Liver (tissue), 9 donors: Measurements from ENCODE around the gene COQ8A. TPM values are rescaled to one million over a fixed set of nuclear protein-coding genes. Genes with fewer than 3 reads are reported as not detected.

Source experiments
- DNase-seq: peaks from one replicate; pipeline ENCODE4 v3.0.0-alpha.2; 2017; ENCODE audit warnings: low spot score
- H3K27ac ChIP-seq, 2 donors: one replicate each; pipeline ENCODE4 v1.7.0; 2013; ENCODE audit warnings: inconsistent platforms in 2 of 2, low read length in 2 of 2, control low read depth in 1 of 2, low read depth in 1 of 2, mild to moderate bottlenecking in 1 of 2
- H3K27me3 ChIP-seq, 4 donors: one replicate each; pipeline versions ENCODE4 v1.6.1 to v1.7.0; 2013; ENCODE audit warnings: low read length in 3 of 4, inconsistent platforms in 1 of 4, mild to moderate bottlenecking in 1 of 4, moderate library complexity in 1 of 4; ENCODE audit not compliant: control insufficient read depth in 4 of 4, insufficient read depth in 4 of 4
- H3K36me3 ChIP-seq, 4 donors: one replicate each; pipeline versions ENCODE4 v1.6.1 to v1.7.0; 2013; ENCODE audit warnings: low read length in 3 of 4, mild to moderate bottlenecking in 3 of 4, low read depth in 1 of 4, moderate library complexity in 1 of 4; ENCODE audit not compliant: control insufficient read depth in 4 of 4, insufficient read depth in 3 of 4
- H3K4me1 ChIP-seq, 4 donors: one replicate each; pipeline versions ENCODE4 v1.6.1 to v1.7.0; 2013; ENCODE audit warnings: low read length in 3 of 4, mild to moderate bottlenecking in 3 of 4, moderate library complexity in 1 of 4; ENCODE audit not compliant: control insufficient read depth in 4 of 4, insufficient read depth in 4 of 4
- H3K4me3 ChIP-seq, 3 donors: one replicate each; pipeline versions ENCODE4 v1.6.1 to v1.7.0; 2013; ENCODE audit warnings: low read length in 3 of 3, control low read depth in 1 of 3, low read depth in 1 of 3, mild to moderate bottlenecking in 1 of 3
- H3K9ac ChIP-seq, 2 donors: one replicate each; pipeline ENCODE4 v1.7.0; 2013; ENCODE audit warnings: low read length in 2 of 2, mild to moderate bottlenecking in 2 of 2, moderate library complexity in 2 of 2, control low read depth in 1 of 2, low read depth in 1 of 2
- H3K9me3 ChIP-seq, 4 donors: one replicate each; pipeline versions ENCODE4 v1.6.1 to v1.7.0; 2013; ENCODE audit warnings: low read length in 3 of 4; ENCODE audit not compliant: control insufficient read depth in 4 of 4
- EGR1 ChIP-seq, 2 donors: IDR thresholded peaks; 2 replicates each; pipeline ENCODE4 v1.6.1; 2016 to 2018; ENCODE audit warnings: antibody characterized with exemption in 2 of 2, low read depth in 2 of 2
- FOXA1 ChIP-seq: IDR thresholded peaks from 2 replicates; pipeline ENCODE4 v1.6.1; 2016; ENCODE audit warnings: antibody characterized with exemption
- FOXA2 ChIP-seq: IDR thresholded peaks from 2 replicates; pipeline ENCODE4 v1.6.1; 2016; ENCODE audit warnings: antibody characterized with exemption
- HNF4A ChIP-seq, 2 donors: conservative IDR thresholded peaks; 2 replicates each; pipeline ENCODE4 v1.6.1; 2016; ENCODE audit warnings: antibody characterized with exemption in 2 of 2, mild to moderate bottlenecking in 2 of 2
- HNF4G ChIP-seq: IDR thresholded peaks from 2 replicates; pipeline ENCODE4 v1.6.1; 2016; ENCODE audit warnings: antibody characterized with exemption
- JUND ChIP-seq, 2 donors: IDR thresholded peaks; 2 replicates each; pipeline ENCODE4 v1.6.1; 2016; ENCODE audit warnings: antibody characterized with exemption in 2 of 2
- NR2F2 ChIP-seq: IDR thresholded peaks from 2 replicates; pipeline ENCODE4 v1.6.1; 2016; ENCODE audit warnings: antibody characterized with exemption
- RAD21 ChIP-seq, 2 donors: IDR thresholded peaks; 2 replicates each; pipeline ENCODE4 v1.6.1; 2016; ENCODE audit warnings: antibody characterized with exemption in 2 of 2, mild to moderate bottlenecking in 2 of 2
- RXRA ChIP-seq, 2 donors: IDR thresholded peaks; 2 replicates each; pipeline ENCODE4 v1.6.1; 2017 to 2018; ENCODE audit warnings: antibody characterized with exemption in 2 of 2, mild to moderate bottlenecking in 1 of 2
- SP1 ChIP-seq: IDR thresholded peaks from 2 replicates; pipeline ENCODE4 v1.6.1; 2018; ENCODE audit warnings: antibody characterized with exemption, mild to moderate bottlenecking
- TAF1 ChIP-seq: conservative IDR thresholded peaks from 2 replicates; pipeline ENCODE4 v1.6.1; 2016; ENCODE audit warnings: antibody characterized with exemption, mild to moderate bottlenecking
- YY1 ChIP-seq: IDR thresholded peaks from 2 replicates; pipeline ENCODE4 v1.6.1; 2016; ENCODE audit warnings: antibody characterized with exemption, mild to moderate bottlenecking
- WGBS: extraction: QIAGEN DNeasy Blood & Tissue Kit; methylation state at CpG from one replicate; pipeline ENCODE4 v1.1.7; 2013; 5-methylcytosine and 5-hydroxymethylcytosine counted together
- polyA plus RNA-seq, 2 donors: library from polyadenylated mRNA; stranded (reverse) in 1 of 2; unstranded in 1 of 2; fragments of 200-250 nt in 1 of 2; fragments of >200 nt in 1 of 2; fragmentation: Nextera tagmentation in 1 of 2; extraction: Ambion mirVana in 1 of 2; gene quantifications; one replicate each; pipeline versions ENCODE4 v1.2.1 to v1.2.3, GENCODE V29; 2013 to 2015
- total RNA-seq, 2 donors: library from RNA; depleted of rRNA; stranded (reverse); fragments of >200 nt; gene quantifications; one replicate each; pipeline ENCODE4 v1.2.3, GENCODE V29; 2014
- TF ChIP-seq, protein P1 (sequence below): IDR thresholded peaks from 2 replicates; pipeline ENCODE4 v1.6.1; 2016; ENCODE audit warnings: antibody characterized with exemption
- TF ChIP-seq, protein P2 (sequence below): fragments of 150-350 bp; IDR thresholded peaks from 2 replicates; pipeline ENCODE4 v1.5.1; 2017; ENCODE audit warnings: improper control_type of control experiment, low read depth, low read length; ENCODE audit not compliant: missing input control
- TF ChIP-seq, protein P3 (sequence below): IDR thresholded peaks from 2 replicates; pipeline ENCODE4 v1.6.1; 2016; ENCODE audit warnings: antibody characterized with exemption
- TF ChIP-seq, protein P4 (sequence below): IDR thresholded peaks from 2 replicates; pipeline ENCODE4 v1.6.1; 2016; ENCODE audit warnings: antibody characterized with exemption
- TF ChIP-seq, protein P5 (sequence below): IDR thresholded peaks from 2 replicates; pipeline ENCODE4 v1.6.1; 2016; ENCODE audit warnings: antibody characterized with exemption, mild to moderate bottlenecking
- donor health status: healthy.
- donor health status: healthy.
- donor health status: healthy.
- donor health status: healthy.
- donor health status: healthy.

COQ8A gene
- total and polyA plus RNA-seq, 4 donors, result 24.4 to 60.0 (median 54.9) TPM

DNA sequence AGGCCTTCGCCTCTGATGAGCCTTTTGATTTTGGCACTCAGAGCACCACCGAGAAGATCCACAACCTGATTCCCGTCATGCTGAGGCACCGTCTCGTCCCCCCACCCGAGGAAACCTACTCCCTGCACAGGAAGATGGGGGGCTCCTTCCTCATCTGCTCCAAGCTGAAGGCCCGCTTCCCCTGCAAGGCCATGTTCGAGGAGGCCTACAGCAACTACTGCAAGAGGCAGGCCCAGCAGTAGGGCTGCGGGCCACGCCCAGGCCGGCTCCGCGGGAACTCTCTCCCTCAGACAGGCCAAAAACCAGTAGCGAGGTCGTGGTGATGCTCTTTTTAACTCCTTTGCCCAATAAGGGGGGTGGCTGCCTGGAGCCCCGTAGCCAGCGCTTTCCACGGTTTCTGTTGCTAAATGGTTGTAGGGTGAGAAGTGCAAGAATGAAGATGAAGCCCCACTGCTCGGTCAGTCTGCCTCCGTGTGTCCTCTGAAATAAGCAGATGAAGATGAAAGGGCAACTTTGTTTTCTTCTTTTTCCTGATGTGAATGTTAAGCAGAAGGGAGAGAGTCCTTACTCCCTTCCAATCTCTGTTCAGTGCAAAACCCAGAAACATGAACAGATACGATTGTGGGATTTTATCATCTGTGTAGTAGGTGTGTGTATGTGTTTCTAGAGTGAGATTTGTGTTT lies 46.5 kb downstream of the COQ8A start:
- Histone ChIP-seq H3K27ac (no peak overlapping the region), H3K36me3 (peaks cover 14 to 56% (median 25%) of the 10 kb centered on the region in 4 donors)

More for the DNA sequence above, 46.5 kb downstream of the COQ8A start:
- Histone ChIP-seq H3K9ac (no peak overlapping the region), H3K27me3 (no peaks in the 10 kb centered on the region), H3K4me1 (peaks cover 6 to 9% (median 7%) of the 10 kb centered on the region in 4 donors), H3K4me3 (no peak overlapping the region), H3K9me3 (no peaks in the 10 kb centered on the region)
- 92% methylated on average over 21 of the region's 21 CpGs for WGBS
- TF ChIP-seq, protein P1, sequence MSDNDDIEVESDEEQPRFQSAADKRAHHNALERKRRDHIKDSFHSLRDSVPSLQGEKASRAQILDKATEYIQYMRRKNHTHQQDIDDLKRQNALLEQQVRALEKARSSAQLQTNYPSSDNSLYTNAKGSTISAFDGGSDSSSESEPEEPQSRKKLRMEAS, result no peak
- no peak for TF ChIP-seq HNF4A (conservative IDR thresholded peaks at IDR 0.05)
- no peak for TF ChIP-seq JUND (IDR thresholded peaks at IDR 0.05)
- TF ChIP-seq EGR1 (IDR thresholded peaks at IDR 0.05; ENCODE audit: low read depth in 2 of 2), result no peak
- TF ChIP-seq, protein P2, sequence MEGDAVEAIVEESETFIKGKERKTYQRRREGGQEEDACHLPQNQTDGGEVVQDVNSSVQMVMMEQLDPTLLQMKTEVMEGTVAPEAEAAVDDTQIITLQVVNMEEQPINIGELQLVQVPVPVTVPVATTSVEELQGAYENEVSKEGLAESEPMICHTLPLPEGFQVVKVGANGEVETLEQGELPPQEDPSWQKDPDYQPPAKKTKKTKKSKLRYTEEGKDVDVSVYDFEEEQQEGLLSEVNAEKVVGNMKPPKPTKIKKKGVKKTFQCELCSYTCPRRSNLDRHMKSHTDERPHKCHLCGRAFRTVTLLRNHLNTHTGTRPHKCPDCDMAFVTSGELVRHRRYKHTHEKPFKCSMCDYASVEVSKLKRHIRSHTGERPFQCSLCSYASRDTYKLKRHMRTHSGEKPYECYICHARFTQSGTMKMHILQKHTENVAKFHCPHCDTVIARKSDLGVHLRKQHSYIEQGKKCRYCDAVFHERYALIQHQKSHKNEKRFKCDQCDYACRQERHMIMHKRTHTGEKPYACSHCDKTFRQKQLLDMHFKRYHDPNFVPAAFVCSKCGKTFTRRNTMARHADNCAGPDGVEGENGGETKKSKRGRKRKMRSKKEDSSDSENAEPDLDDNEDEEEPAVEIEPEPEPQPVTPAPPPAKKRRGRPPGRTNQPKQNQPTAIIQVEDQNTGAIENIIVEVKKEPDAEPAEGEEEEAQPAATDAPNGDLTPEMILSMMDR, result no peak
- TF ChIP-seq YY1, result no peak
- TF ChIP-seq, protein P3, sequence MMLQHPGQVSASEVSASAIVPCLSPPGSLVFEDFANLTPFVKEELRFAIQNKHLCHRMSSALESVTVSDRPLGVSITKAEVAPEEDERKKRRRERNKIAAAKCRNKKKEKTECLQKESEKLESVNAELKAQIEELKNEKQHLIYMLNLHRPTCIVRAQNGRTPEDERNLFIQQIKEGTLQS, result no peak
- TF ChIP-seq, protein P4, sequence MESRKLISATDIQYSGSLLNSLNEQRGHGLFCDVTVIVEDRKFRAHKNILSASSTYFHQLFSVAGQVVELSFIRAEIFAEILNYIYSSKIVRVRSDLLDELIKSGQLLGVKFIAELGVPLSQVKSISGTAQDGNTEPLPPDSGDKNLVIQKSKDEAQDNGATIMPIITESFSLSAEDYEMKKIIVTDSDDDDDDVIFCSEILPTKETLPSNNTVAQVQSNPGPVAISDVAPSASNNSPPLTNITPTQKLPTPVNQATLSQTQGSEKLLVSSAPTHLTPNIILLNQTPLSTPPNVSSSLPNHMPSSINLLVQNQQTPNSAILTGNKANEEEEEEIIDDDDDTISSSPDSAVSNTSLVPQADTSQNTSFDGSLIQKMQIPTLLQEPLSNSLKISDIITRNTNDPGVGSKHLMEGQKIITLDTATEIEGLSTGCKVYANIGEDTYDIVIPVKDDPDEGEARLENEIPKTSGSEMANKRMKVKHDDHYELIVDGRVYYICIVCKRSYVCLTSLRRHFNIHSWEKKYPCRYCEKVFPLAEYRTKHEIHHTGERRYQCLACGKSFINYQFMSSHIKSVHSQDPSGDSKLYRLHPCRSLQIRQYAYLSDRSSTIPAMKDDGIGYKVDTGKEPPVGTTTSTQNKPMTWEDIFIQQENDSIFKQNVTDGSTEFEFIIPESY, result no peak
- TF ChIP-seq HNF4G, result no peak
- TF ChIP-seq NR2F2, result no peak
- no peak for TF ChIP-seq RAD21 (IDR thresholded peaks at IDR 0.05)
- no peak for TF ChIP-seq FOXA2
- TF ChIP-seq, protein P5, sequence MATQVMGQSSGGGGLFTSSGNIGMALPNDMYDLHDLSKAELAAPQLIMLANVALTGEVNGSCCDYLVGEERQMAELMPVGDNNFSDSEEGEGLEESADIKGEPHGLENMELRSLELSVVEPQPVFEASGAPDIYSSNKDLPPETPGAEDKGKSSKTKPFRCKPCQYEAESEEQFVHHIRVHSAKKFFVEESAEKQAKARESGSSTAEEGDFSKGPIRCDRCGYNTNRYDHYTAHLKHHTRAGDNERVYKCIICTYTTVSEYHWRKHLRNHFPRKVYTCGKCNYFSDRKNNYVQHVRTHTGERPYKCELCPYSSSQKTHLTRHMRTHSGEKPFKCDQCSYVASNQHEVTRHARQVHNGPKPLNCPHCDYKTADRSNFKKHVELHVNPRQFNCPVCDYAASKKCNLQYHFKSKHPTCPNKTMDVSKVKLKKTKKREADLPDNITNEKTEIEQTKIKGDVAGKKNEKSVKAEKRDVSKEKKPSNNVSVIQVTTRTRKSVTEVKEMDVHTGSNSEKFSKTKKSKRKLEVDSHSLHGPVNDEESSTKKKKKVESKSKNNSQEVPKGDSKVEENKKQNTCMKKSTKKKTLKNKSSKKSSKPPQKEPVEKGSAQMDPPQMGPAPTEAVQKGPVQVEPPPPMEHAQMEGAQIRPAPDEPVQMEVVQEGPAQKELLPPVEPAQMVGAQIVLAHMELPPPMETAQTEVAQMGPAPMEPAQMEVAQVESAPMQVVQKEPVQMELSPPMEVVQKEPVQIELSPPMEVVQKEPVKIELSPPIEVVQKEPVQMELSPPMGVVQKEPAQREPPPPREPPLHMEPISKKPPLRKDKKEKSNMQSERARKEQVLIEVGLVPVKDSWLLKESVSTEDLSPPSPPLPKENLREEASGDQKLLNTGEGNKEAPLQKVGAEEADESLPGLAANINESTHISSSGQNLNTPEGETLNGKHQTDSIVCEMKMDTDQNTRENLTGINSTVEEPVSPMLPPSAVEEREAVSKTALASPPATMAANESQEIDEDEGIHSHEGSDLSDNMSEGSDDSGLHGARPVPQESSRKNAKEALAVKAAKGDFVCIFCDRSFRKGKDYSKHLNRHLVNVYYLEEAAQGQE, result no peak
- TF ChIP-seq FOXA1, result no peak
- no peak for TF ChIP-seq RXRA (IDR thresholded peaks at IDR 0.05)
- no peak for TF ChIP-seq TAF1
- no peak for TF ChIP-seq SP1
- DNase-seq, result no peak
